Adrenal gland (tissue), 12 donors: Measurements from ENCODE around the gene KRT1. TPM values are rescaled to one million over a fixed set of nuclear protein-coding genes. Genes with fewer than 3 reads are reported as not detected.

Source experiments
- DNase-seq, 7 donors: peaks; one replicate each; pipeline ENCODE4 v3.0.0-alpha.2; 2019 to 2020
- H3K27ac ChIP-seq, 5 donors: fragments of 200-600 bp; sonication (generic) in 4 of 5; 1 replicate in 3 of 5; 2 replicates in 2 of 5; pipeline versions ENCODE4 v1.5.1 to v1.8.0; 2016 to 2020; ENCODE audit warnings: mild to moderate bottlenecking in 1 of 5
- H3K27me3 ChIP-seq: fragments of 200-600 bp; 2 replicates; pipeline ENCODE4 v1.8.0; 2021
- H3K36me3 ChIP-seq, 2 donors: fragments of 200-600 bp; replicated peaks in 1 of 2; 1 replicate in 1 of 2; 2 replicates in 1 of 2; pipeline versions ENCODE4 v1.5.1 to v1.8.0; 2018 to 2022
- H3K4me1 ChIP-seq, 2 donors: fragments of 200-600 bp; replicated peaks in 1 of 2; 1 replicate in 1 of 2; 2 replicates in 1 of 2; pipeline versions ENCODE4 v1.5.1 to v1.8.0; 2018 to 2021
- H3K4me3 ChIP-seq, 4 donors: fragments of 200-600 bp; sonication (generic) in 3 of 4; one replicate each; pipeline ENCODE4 v1.5.1; 2016 to 2018
- H3K9me3 ChIP-seq, 3 donors: fragments of 200-600 bp; sonication (generic) in 1 of 3; replicated peaks in 1 of 3; 1 replicate in 2 of 3; 2 replicates in 1 of 3; pipeline versions ENCODE4 v1.5.1 to v1.8.0; 2016 to 2021
- CTCF ChIP-seq, 6 experiments: fragments of 450-650 bp in 4 of 6; fragments of 200-600 bp in 2 of 6; sonication (generic) in 1 of 6; IDR thresholded peaks; 1 replicate in 5 of 6; 2 replicates in 1 of 6; pipeline versions ENCODE4 v1.5.1 to v1.8.0; 2016 to 2021; ENCODE audit warnings: antibody characterized with exemption in 6 of 6, mild to moderate bottlenecking in 2 of 6, moderate library complexity in 1 of 6
- POLR2A ChIP-seq, 2 donors: fragments of 450-650 bp; IDR thresholded peaks; one replicate each; pipeline ENCODE4 v1.6.1; 2017; ENCODE audit warnings: antibody characterized with exemption in 2 of 2, mild to moderate bottlenecking in 2 of 2, moderate library complexity in 1 of 2
- WGBS, 4 donors: extraction: QIAGEN DNeasy Blood & Tissue Kit in 2 of 4; methylation state at CpG; one replicate each; pipeline versions ENCODE4 v1.1.5 to v1.1.7; 2013 to 2017; 5-methylcytosine and 5-hydroxymethylcytosine counted together
- intact Hi-C, 2 donors: fragments of 100-400 bp; cut with DNase I; formaldehyde crosslinking; loops; one replicate each; pipeline versions ENCODE4 v1.14.1 to v1.15.0; 2022 to 2023
- polyA plus RNA-seq, 3 donors: library from polyadenylated mRNA; stranded (reverse); fragments of 200-250 nt in 2 of 3; fragments of 350-450 nt in 1 of 3; fragmentation: Illumina TruSeq in 1 of 3; extraction: RNeasy Lipid Tissue Mini Kit (QIAGEN cat#74804) in 1 of 3; gene quantifications; one replicate each; pipeline ENCODE4 v1.2.3, GENCODE V29; 2013 to 2014
- total RNA-seq, 9 donors: library from RNA; depleted of rRNA in 4 of 9; stranded (reverse); fragments of >200 nt in 4 of 9; fragments of 120-200 nt in 1 of 9; fragmentation: NEBNext Ultra II Directional in 1 of 9; extraction: Animal tissue kit (Norgen Biotek cat#: 25700) in 1 of 9; gene quantifications; one replicate each; pipeline versions ENCODE4 v1.1.0 to v1.2.4, GENCODE V29; 2013 to 2023
- donor health status: healthy with polysubstance abuse.
- donor health status: Bipolar disorder and iron deficiency.
- donor health status: DM: yes; HTN: yes; CAD: no.
- donor health status: DM: no; HTN: no; CAD: no.
- donor health status: DM: no; HTN: no; CAD: no.
- donor health status: DM: yes; HTN: yes; CAD: no.

The KRT1 gene
- total and polyA plus RNA-seq, 12 donors: 0.08 to 0.67 TPM; not detected in 10

GRCh38 chr12:52666471-52666870 lies 13.7 kb downstream of the KRT1 start:
- intact Hi-C loops: no loop called here
- TF ChIP-seq CTCF (IDR thresholded peaks at IDR 0.05): no peak
- TF ChIP-seq POLR2A (IDR thresholded peaks at IDR 0.05): no peak
- Histone ChIP-seq H3K27ac (no peak overlapping the region), H3K27me3 (peaks cover 34% of the 10 kb centered on the region), H3K4me3 (no peak overlapping the region), H3K36me3 (no peaks in the 10 kb centered on the region), H3K4me1 (no peaks in the 10 kb centered on the region), H3K9me3 (no peaks in the 10 kb centered on the region)
- DNase-seq: no peak
- 57 to 85% (median 69%) methylated on average over 3 of the region's 3 CpGs for WGBS, 4 donors

- no peaks in the 10 kb centered on the region for H3K9me3 ChIP-seq
- TF ChIP-seq POLR2A (IDR thresholded peaks at IDR 0.05) (no peak), CTCF (IDR thresholded peaks at IDR 0.05) (no peak)
- no peak overlapping the region for H3K4me3 ChIP-seq
- DNase-seq: no peak
- H3K27me3 ChIP-seq: peaks cover 24% of the 10 kb centered on the region
- H3K27ac ChIP-seq: no peak overlapping the region
- H3K36me3 ChIP-seq: no peaks in the 10 kb centered on the region
- intact Hi-C loops: no loop called here
- no peaks in the 10 kb centered on the region for H3K4me1 ChIP-seq
Measured at GRCh38 chr12:52663420-52663819, 16.8 kb downstream of the KRT1 start.

GRCh38 chr12:52662918-52663229 lies 17.3 kb downstream of the KRT1 start:
- no peak for DNase-seq
- Histone ChIP-seq H3K4me1 (no peaks in the 10 kb centered on the region), H3K4me3 (no peak overlapping the region), H3K36me3 (no peaks in the 10 kb centered on the region), H3K27ac (no peak overlapping the region), H3K27me3 (peaks cover 22% of the 10 kb centered on the region), H3K9me3 (no peaks in the 10 kb centered on the region)
- no peak for TF ChIP-seq CTCF (IDR thresholded peaks at IDR 0.05)
- no peak for TF ChIP-seq POLR2A (IDR thresholded peaks at IDR 0.05)
- intact Hi-C loops: no loop called here

GRCh38 chr12:52662093-52662917 lies 17.9 kb downstream of the KRT1 start:
- H3K4me3 ChIP-seq: no peak overlapping the region
- intact Hi-C loops: no loop called here
- no peak overlapping the region for H3K27ac ChIP-seq
- DNase-seq: no peak
- TF ChIP-seq CTCF (IDR thresholded peaks at IDR 0.05) (no peak), POLR2A (IDR thresholded peaks at IDR 0.05) (no peak)
- no peaks in the 10 kb centered on the region for H3K36me3 ChIP-seq
- H3K4me1 ChIP-seq: no peaks in the 10 kb centered on the region
- 72 to 86% (median 76%) methylated on average over 10 of the region's 10 CpGs for WGBS, 4 donors
- peaks cover 16% of the 10 kb centered on the region for H3K27me3 ChIP-seq
- no peaks in the 10 kb centered on the region for H3K9me3 ChIP-seq
